HG02840 (cell line): ENCODE results near the gene RABEP2.
"Not testable (repeated sequence)": the region's sequence is repeated elsewhere in the genome, so short reads cannot be mapped to it uniquely, and the experiment has no call there.

ENCODE experiments used
- ATAC-seq: cut with Tn5 transposase; IDR thresholded peaks from one replicate; pipeline ENCODE4 v1.9.1; 2021; ENCODE audit warnings: mild to moderate bottlenecking, moderate library complexity, moderate number of reproducible peaks; ENCODE audit not compliant: unreplicated experiment, low FRiP score

Gene RABEP2

GRCh38 chr16:28905229-28905754, 19.7 kb downstream of the RABEP2 start:
- ATAC-seq = no peak

- ATAC-seq = no peak
These were observed 20.2 kb downstream of the RABEP2 start for GRCh38 chr16:28904828-28905227.

GRCh38 chr16:28904363-28904762, 20.7 kb downstream of the RABEP2 start:
- ATAC-seq = no peak

- no peak for ATAC-seq
These were observed 21.5 kb downstream of the RABEP2 start for GRCh38 chr16:28903344-28904042.

- no peak for ATAC-seq
These were observed 22.1 kb downstream of the RABEP2 start for GRCh38 chr16:28902909-28903308.

GRCh38 chr16:28901862-28902261, 23.2 kb downstream of the RABEP2 start:
- no peak for ATAC-seq

GRCh38 chr16:28900601-28901000, 24.4 kb downstream of the RABEP2 start:
- ATAC-seq = no peak

GRCh38 chr16:28899882-28900590, 25.0 kb downstream of the RABEP2 start:
- ATAC-seq = no peak

GRCh38 chr16:28898942-28899341, 26.1 kb downstream of the RABEP2 start:
- no peak for ATAC-seq

GRCh38 chr16:28898266-28898665, 26.8 kb downstream of the RABEP2 start:
- ATAC-seq = no peak

- ATAC-seq = no peak
These were observed 27.2 kb downstream of the RABEP2 start for GRCh38 chr16:28897826-28898225.

GRCh38 chr16:28895609-28896008, 29.4 kb downstream of the RABEP2 start:
- no peak for ATAC-seq

GRCh38 chr16:28893291-28893690, 31.7 kb downstream of the RABEP2 start:
- ATAC-seq = no peak

- ATAC-seq = no peak
These were observed 32.8 kb downstream of the RABEP2 start for GRCh38 chr16:28891964-28892890.

- not testable (repeated sequence) for ATAC-seq
These were observed 34.7 kb downstream of the RABEP2 start for GRCh38 chr16:28890355-28890754.

GRCh38 chr16:28886945-28887344, 38.1 kb downstream of the RABEP2 start:
- ATAC-seq = no peak

- ATAC-seq = no peak
These were observed 41.0 kb downstream of the RABEP2 start for GRCh38 chr16:28884045-28884444.

- no peak for ATAC-seq
These were observed 41.6 kb downstream of the RABEP2 start for GRCh38 chr16:28883221-28883996.

- ATAC-seq = no peak
These were observed 42.4 kb downstream of the RABEP2 start for GRCh38 chr16:28882551-28883160.

GRCh38 chr16:28881565-28881964, 43.5 kb downstream of the RABEP2 start:
- not testable (repeated sequence) for ATAC-seq
